Pancreas (tissue), 10 donors: Measurements from ENCODE around the gene MCCC1. TPM values are rescaled to one million over a fixed set of nuclear protein-coding genes. Genes with fewer than 3 reads are reported as not detected.

ENCODE experiments used
- ATAC-seq, 4 donors: fragments of 200-7000 bp; cut with Tn5 transposase; one replicate each; pipeline versions ENCODE4 v1.8.0 to v1.9.1; 2020; ENCODE audit warnings: mild to moderate bottlenecking in 4 of 4, moderate library complexity in 4 of 4
- DNase-seq, 6 donors: peaks; one replicate each; pipeline ENCODE4 v3.0.0-alpha.2; 2020
- FAIRE-seq: peaks from 2 replicates; lab custom pipeline; 2012; peaks lifted over from hg19 to GRCh38; lab: Jason Lieb, UNC
- H3K27ac ChIP-seq, 4 donors: fragments of 200-600 bp; sonication (generic); 1 replicate in 3 of 4; 2 replicates in 1 of 4; pipeline versions ENCODE4 v1.5.0 to v1.8.0; 2020
- H3K27me3 ChIP-seq, 4 donors: fragments of 200-600 bp; one replicate each; pipeline ENCODE4 v1.8.0; 2021
- H3K36me3 ChIP-seq, 3 donors: fragments of 200-600 bp; sonication (generic) in 1 of 3; one replicate each; pipeline versions ENCODE4 v1.5.0 to v1.8.0; 2020 to 2021
- H3K4me1 ChIP-seq, 3 donors: fragments of 200-600 bp; one replicate each; pipeline ENCODE4 v1.8.0; 2021
- H3K4me3 ChIP-seq, 4 donors: fragments of 200-600 bp; sonication (generic) in 2 of 4; one replicate each; pipeline versions ENCODE4 v1.5.0 to v1.8.0; 2020 to 2021
- H3K9me3 ChIP-seq, 4 donors: fragments of 200-600 bp; one replicate each; pipeline ENCODE4 v1.8.0; 2021
- WGBS, 2 donors: extraction: QIAGEN DNeasy Blood & Tissue Kit; methylation state at CpG; one replicate each; pipeline ENCODE4 v1.1.7; 2013; 5-methylcytosine and 5-hydroxymethylcytosine counted together
- intact Hi-C, 3 donors: fragments of 100-400 bp; cut with DNase I; formaldehyde crosslinking; loops; one replicate each; pipeline versions ENCODE4 v1.11.1 to v1.14.2; 2022
- polyA plus RNA-seq, 2 donors: library from polyadenylated mRNA; stranded (reverse); fragments of 200-250 nt; gene quantifications; one replicate each; pipeline ENCODE4 v1.2.3, GENCODE V29; 2013
- total RNA-seq, 6 donors: library from RNA; stranded (reverse); fragmentation: NEBNext Ultra II Directional in 4 of 6; extraction: Animal tissue kit (Norgen Biotek cat#: 25700) in 4 of 6; gene quantifications; one replicate each; pipeline versions ENCODE4 v1.2.1 to v1.2.4, GENCODE V29; 2021 to 2023
- TF ChIP-seq, protein P1 (sequence below), 4 donors: fragments of 200-600 bp; sonication (generic) in 3 of 4; IDR thresholded peaks; one replicate each; pipeline versions ENCODE4 v1.5.0 to v1.8.0; 2021; ENCODE audit warnings: antibody characterized with exemption in 4 of 4
- donor health status: healthy with polysubstance abuse.
- donor health status: DM: no; HTN: no; CAD: no; lungs with moderate emphysema.
- donor health status: DM: no; HTN: no; CAD: no.
- donor health status: control.
- donor health status: control.
- donor health status: Bipolar disorder and iron deficiency.
- donor health status: DM: yes; HTN: yes; CAD: no.
- donor health status: DM: no; HTN: no; CAD: no.
- donor health status: DM: no; HTN: no; CAD: no.
- donor health status: DM: yes; HTN: yes; CAD: no.

MCCC1 gene
- total and polyA plus RNA-seq, 8 donors, result 25.3 to 81.9 (median 40.8) TPM

DNA sequence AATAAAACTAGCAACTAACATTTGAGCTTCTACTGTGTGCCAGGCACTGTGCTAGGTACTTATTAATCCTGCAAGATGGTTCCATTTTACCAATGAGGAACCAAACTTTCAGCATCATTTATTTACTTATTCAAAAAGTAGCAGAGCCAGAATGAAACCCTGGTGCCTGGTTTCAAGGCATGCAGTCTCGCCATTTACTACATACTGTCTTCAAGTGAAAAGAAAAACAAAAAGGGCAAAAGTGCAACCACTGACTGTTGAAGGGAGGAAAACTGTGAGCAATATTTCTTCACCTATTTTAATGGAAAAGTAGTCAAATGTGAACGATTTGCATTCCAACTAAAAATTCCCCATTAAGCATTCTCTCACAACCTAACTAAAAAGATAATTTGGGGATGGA, 127.7 kb downstream of the MCCC1 start:
- TF ChIP-seq, protein P1, sequence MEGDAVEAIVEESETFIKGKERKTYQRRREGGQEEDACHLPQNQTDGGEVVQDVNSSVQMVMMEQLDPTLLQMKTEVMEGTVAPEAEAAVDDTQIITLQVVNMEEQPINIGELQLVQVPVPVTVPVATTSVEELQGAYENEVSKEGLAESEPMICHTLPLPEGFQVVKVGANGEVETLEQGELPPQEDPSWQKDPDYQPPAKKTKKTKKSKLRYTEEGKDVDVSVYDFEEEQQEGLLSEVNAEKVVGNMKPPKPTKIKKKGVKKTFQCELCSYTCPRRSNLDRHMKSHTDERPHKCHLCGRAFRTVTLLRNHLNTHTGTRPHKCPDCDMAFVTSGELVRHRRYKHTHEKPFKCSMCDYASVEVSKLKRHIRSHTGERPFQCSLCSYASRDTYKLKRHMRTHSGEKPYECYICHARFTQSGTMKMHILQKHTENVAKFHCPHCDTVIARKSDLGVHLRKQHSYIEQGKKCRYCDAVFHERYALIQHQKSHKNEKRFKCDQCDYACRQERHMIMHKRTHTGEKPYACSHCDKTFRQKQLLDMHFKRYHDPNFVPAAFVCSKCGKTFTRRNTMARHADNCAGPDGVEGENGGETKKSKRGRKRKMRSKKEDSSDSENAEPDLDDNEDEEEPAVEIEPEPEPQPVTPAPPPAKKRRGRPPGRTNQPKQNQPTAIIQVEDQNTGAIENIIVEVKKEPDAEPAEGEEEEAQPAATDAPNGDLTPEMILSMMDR (IDR thresholded peaks at IDR 0.05), result no peak
- Histone ChIP-seq H3K27ac (no peak overlapping the region), H3K9me3 (no peaks in the 10 kb centered on the region), H3K4me3 (no peak overlapping the region), H3K36me3 (no peaks in the 10 kb centered on the region), H3K27me3 (no peaks in the 10 kb centered on the region), H3K4me1 (peaks cover 0 to 19% (median 0%) of the 10 kb centered on the region in 3 donors)
- no peak for ATAC-seq
- 72 to 73% methylated on average over 2 of the region's 2 CpGs for whole genome bisulfite sequencing, 2 donors
- intact Hi-C loops, result no loop called here
- FAIRE-seq, result no peak
- DNase-seq, result no peak

DNA sequence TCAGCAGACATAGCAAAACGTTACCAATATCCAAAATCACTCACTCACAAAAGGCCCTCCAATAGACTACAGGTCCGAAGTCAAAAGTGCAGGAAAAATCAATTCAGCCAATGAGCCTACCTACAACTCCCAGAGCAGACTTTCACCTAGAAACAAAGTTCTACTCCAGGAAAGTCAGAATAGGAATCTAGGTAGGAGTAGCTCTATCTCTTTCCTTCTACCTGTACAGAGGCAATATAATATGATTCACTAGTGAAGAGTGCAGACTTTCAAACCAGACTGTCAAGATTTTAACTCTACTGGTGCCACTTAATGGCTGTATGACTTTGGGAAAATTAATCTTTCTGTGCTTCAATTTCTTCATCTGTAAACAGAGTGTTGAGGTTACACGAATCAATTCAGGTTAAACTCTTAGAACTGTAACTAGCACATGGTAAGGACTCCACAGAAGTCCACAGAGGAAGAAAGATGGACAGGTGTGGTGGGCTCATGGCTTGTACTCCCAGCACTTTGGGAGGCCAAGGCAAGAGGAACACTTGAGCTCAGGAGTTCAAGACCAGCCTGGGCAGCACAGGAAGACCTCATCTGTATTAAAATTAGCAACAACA, 128.4 kb downstream of the MCCC1 start:
- WGBS, 2 donors, result 30 to 32% methylated on average over 3 of the region's 3 CpGs
- H3K4me1 ChIP-seq, result peaks cover 0 to 19% (median 0%) of the 10 kb centered on the region in 3 donors
- ATAC-seq (peak in 2 of 4 donors; percentile 17 to 32), FAIRE-seq (no peak), DNase-seq (no peak)
- H3K27ac ChIP-seq, result no peak overlapping the region
- no peaks in the 10 kb centered on the region for H3K27me3 ChIP-seq
- no peaks in the 10 kb centered on the region for H3K36me3 ChIP-seq
- intact Hi-C loops, result no loop called here
- H3K4me3 ChIP-seq, result no peak overlapping the region
- no peaks in the 10 kb centered on the region for H3K9me3 ChIP-seq
- TF ChIP-seq, protein P1 (IDR thresholded peaks at IDR 0.05), result no peak

DNA sequence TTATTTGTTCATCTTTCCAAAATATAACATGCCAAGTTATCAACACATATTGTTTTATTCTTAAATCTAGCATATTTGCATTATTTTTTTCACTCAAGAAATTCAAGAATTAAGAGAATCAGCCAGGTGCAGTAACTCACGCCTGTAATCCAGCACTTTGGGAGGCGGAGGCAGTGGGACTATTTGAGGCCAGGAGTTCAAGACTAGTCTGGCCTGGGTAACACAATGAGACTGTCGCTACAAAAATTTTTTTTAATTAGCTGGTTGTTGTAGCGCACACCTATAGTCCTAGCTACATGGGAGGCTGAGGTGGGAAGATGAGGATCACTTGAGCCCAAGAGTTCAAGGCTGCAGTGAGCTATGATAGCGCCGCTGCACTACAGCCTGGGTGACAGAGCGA, 129.4 kb downstream of the MCCC1 start:
- no peak for DNase-seq
- H3K9me3 ChIP-seq, result no peaks in the 10 kb centered on the region
- intact Hi-C loops, result no loop called here
- H3K27me3 ChIP-seq, result no peaks in the 10 kb centered on the region
- 95 to 96% methylated on average over 7 of the region's 7 CpGs for WGBS, 2 donors
- no peak for FAIRE-seq
- no peak overlapping the region for H3K4me3 ChIP-seq
- H3K36me3 ChIP-seq, result no peaks in the 10 kb centered on the region
- no peak overlapping the region for H3K27ac ChIP-seq
- ATAC-seq, result no peak
- peaks cover 0 to 19% (median 0%) of the 10 kb centered on the region in 3 donors for H3K4me1 ChIP-seq
- TF ChIP-seq, protein P1 (IDR thresholded peaks at IDR 0.05), result no peak

DNA sequence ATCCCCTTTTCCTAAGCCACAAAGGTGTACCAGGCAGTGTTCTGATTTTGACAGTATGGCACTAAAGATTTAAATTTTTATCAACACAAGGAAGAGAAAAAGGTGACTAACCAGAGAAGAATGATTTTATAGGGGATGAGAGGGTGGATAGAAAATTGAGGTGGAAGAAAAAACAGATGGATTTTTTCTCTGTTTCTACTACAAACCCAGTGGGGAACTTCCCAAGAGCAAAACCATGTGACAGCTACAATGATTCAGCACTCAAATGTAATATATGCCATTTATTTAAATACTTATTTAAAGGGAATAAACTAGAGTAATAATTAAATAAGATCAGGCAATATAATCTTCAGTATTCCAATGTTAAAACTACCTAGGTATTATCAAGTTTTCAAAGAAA, 130.0 kb downstream of the MCCC1 start:
- no peaks in the 10 kb centered on the region for H3K27me3 ChIP-seq
- TF ChIP-seq, protein P1 (IDR thresholded peaks at IDR 0.05), result no peak
- H3K4me1 ChIP-seq, result peaks cover 0 to 19% (median 0%) of the 10 kb centered on the region in 3 donors
- DNase-seq (no peak), ATAC-seq (no peak), FAIRE-seq (no peak)
- H3K36me3 ChIP-seq, result no peaks in the 10 kb centered on the region
- intact Hi-C loops, result no loop called here
- no peak overlapping the region for H3K27ac ChIP-seq
- no peak overlapping the region for H3K4me3 ChIP-seq
- H3K9me3 ChIP-seq, result no peaks in the 10 kb centered on the region
